ENCODE data around the gene CFAP99. TPM values are rescaled to one million over a fixed set of nuclear protein-coding genes. Genes with fewer than 3 reads are reported as not detected.

CFAP99 gene
- total and polyA plus RNA-seq, 9 of the 15 experiments (the other 6 are each of a cell fraction or from before 2014, with no cell fraction given): 0.07 to 0.18 (median 0.09) TPM; not detected in 6

- no peak for TF ChIP-seq RAD21 (CRISPR knock-in tag; conservative IDR thresholded peaks at IDR 0.05 in 1 of 2, IDR thresholded peaks at IDR 0.05 in 1 of 2)
- no peak for TF ChIP-seq CBX5 (IDR thresholded peaks at IDR 0.05; ENCODE audit: borderline replicate concordance, low read depth)
- no peak for TF ChIP-seq COPS2 (conservative IDR thresholded peaks at IDR 0.05)
- no peak for TF ChIP-seq ZBTB34 (CRISPR knock-in tag; IDR thresholded peaks at IDR 0.05)
- TF ChIP-seq RFX7 (CRISPR knock-in tag; IDR thresholded peaks at IDR 0.05): no peak
- TF ChIP-seq HMGN3 (IDR thresholded peaks at IDR 0.05; ENCODE audit: borderline replicate concordance, extremely low read depth, insufficient read length, low read depth, low read length): no peak
- TF ChIP-seq TSC22D4 (tag; IDR thresholded peaks at IDR 0.05): no peak
- TF ChIP-seq ZNF408 (CRISPR knock-in tag; IDR thresholded peaks at IDR 0.05; ENCODE audit: low read depth): no peak
- TF ChIP-seq, protein P1, sequence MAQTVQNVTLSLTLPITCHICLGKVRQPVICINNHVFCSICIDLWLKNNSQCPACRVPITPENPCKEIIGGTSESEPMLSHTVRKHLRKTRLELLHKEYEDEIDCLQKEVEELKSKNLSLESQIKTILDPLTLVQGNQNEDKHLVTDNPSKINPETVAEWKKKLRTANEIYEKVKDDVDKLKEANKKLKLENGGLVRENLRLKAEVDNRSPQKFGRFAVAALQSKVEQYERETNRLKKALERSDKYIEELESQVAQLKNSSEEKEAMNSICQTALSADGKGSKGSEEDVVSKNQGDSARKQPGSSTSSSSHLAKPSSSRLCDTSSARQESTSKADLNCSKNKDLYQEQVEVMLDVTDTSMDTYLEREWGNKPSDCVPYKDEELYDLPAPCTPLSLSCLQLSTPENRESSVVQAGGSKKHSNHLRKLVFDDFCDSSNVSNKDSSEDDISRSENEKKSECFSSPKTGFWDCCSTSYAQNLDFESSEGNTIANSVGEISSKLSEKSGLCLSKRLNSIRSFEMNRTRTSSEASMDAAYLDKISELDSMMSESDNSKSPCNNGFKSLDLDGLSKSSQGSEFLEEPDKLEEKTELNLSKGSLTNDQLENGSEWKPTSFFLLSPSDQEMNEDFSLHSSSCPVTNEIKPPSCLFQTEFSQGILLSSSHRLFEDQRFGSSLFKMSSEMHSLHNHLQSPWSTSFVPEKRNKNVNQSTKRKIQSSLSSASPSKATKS (CRISPR knock-in tag; IDR thresholded peaks at IDR 0.05): no peak
- TF ChIP-seq ZNF76 (CRISPR knock-in tag; IDR thresholded peaks at IDR 0.05; ENCODE audit: borderline replicate concordance): 0 out of 2 replicates have a peak, but pooled peaks have one; percentile 24
- no peak for TF ChIP-seq CREB1 (IDR thresholded peaks at IDR 0.05)
- TF ChIP-seq CREB1 (CRISPR knock-in tag; IDR thresholded peaks at IDR 0.05): no peak
- no peak for TF ChIP-seq SAFB (IDR thresholded peaks at IDR 0.05; ENCODE audit: borderline replicate concordance, low read depth, low read length)
- TF ChIP-seq ZC3H11A (IDR thresholded peaks at IDR 0.05; ENCODE audit: low read depth, low read length): no peak
- no peak for TF ChIP-seq SMC3 (conservative IDR thresholded peaks at IDR 0.05; ENCODE audit: insufficient read depth, low read depth, low read length)
- TF ChIP-seq PREB (CRISPR knock-in tag; IDR thresholded peaks at IDR 0.05): no peak
- TF ChIP-seq USF2 (CRISPR knock-in tag; IDR thresholded peaks at IDR 0.05): peak; percentile 59; the same call in 1 of the 2 replicates
- TF ChIP-seq ZNF212 (CRISPR knock-in tag; IDR thresholded peaks at IDR 0.05): no peak
- TF ChIP-seq EHMT2 (IDR thresholded peaks at IDR 0.05): no peak
- TF ChIP-seq STAT5B (CRISPR knock-in tag; IDR thresholded peaks at IDR 0.05): no peak
- TF ChIP-seq E2F6 (IDR thresholded peaks at IDR 0.05; ENCODE audit: borderline replicate concordance in 1 of 2, extremely low read depth in 1 of 2, insufficient read depth in 1 of 2, insufficient read length in 1 of 2, low read depth in 1 of 2, low read length in 1 of 2, poor library complexity in 1 of 2, severe bottlenecking in 1 of 2): peak in 1 of 2 experiments; percentile 42
- TF ChIP-seq MBD2 (IDR thresholded peaks at IDR 0.05; ENCODE audit: borderline replicate concordance, low read depth): no peak
- no peak for TF ChIP-seq HNRNPLL (IDR thresholded peaks at IDR 0.05; ENCODE audit: low read depth, low read length, poor library complexity, severe bottlenecking)
Observed at GRCh38 chr4:2389691-2390090, 29.1 kb upstream of the CFAP99 start (continued).

Measured in K562 (cell line).